Mesenchymal stem cell (in vitro differentiated cells and primary cell): Measurements from ENCODE around the gene SLC10A1.

ENCODE experiments used
- DNase-seq: peaks from one replicate; pipeline ENCODE4 v3.0.0-alpha.2; 2013
- H2AFZ ChIP-seq: one replicate; pipeline ENCODE4 v1.6.1; 2013; ENCODE audit warnings: low read depth, mild to moderate bottlenecking, control low read depth, inconsistent platforms, low read length, moderate library complexity
- H2AK5ac ChIP-seq: 2 replicates; pipeline ENCODE4 v1.6.1; 2013; ENCODE audit warnings: low read length, moderate library complexity, mild to moderate bottlenecking, inconsistent platforms; ENCODE audit not compliant: severe bottlenecking
- H2BK120ac ChIP-seq: one replicate; pipeline ENCODE4 v1.6.1; 2013; ENCODE audit warnings: low read depth, mild to moderate bottlenecking, inconsistent platforms, low read length, moderate library complexity
- H2BK12ac ChIP-seq, 2 experiments: one replicate each; pipeline ENCODE4 v1.6.1; 2013; ENCODE audit warnings: inconsistent platforms in 2 of 2, low read length in 2 of 2, mild to moderate bottlenecking in 2 of 2, moderate library complexity in 2 of 2, control low read depth in 1 of 2
- H2BK15ac ChIP-seq: one replicate; pipeline ENCODE4 v1.6.1; 2013; ENCODE audit warnings: mild to moderate bottlenecking, low read depth, inconsistent platforms; ENCODE audit not compliant: poor library complexity, severe bottlenecking
- H2BK5ac ChIP-seq: 2 replicates; pipeline ENCODE4 v1.6.1; 2013; ENCODE audit warnings: low read depth, mild to moderate bottlenecking, low read length, control low read depth, inconsistent platforms; ENCODE audit not compliant: poor library complexity, severe bottlenecking
- H3K14ac ChIP-seq, 2 experiments: one replicate each; pipeline ENCODE4 v1.6.1; 2013; ENCODE audit warnings: inconsistent platforms in 2 of 2, low read length in 2 of 2, control low read depth in 1 of 2, mild to moderate bottlenecking in 1 of 2, moderate library complexity in 1 of 2
- H3K18ac ChIP-seq, 2 experiments: one replicate each; pipeline ENCODE4 v1.6.1; 2013; ENCODE audit warnings: inconsistent platforms in 2 of 2, low read length in 2 of 2, control low read depth in 1 of 2, low read depth in 1 of 2, mild to moderate bottlenecking in 1 of 2
- H3K23ac ChIP-seq, 2 experiments: one replicate each; pipeline ENCODE4 v1.6.1; 2013; ENCODE audit warnings: inconsistent platforms in 2 of 2, low read length in 2 of 2, mild to moderate bottlenecking in 2 of 2, moderate library complexity in 2 of 2, control low read depth in 1 of 2
- H3K27ac ChIP-seq: 2 replicates; pipeline ENCODE4 v1.5.1; 2013; ENCODE audit warnings: mild to moderate bottlenecking, moderate library complexity, low read length, control low read depth, inconsistent platforms; ENCODE audit not compliant: poor library complexity, severe bottlenecking
- H3K27me3 ChIP-seq, 2 experiments: 2 replicates each; pipeline versions ENCODE4 v1.6.1 to v1.7.0; 2013; ENCODE audit warnings: low read length in 2 of 2, mild to moderate bottlenecking in 2 of 2, moderate library complexity in 2 of 2, control low read depth in 1 of 2, inconsistent platforms in 1 of 2; ENCODE audit not compliant: control insufficient read depth in 1 of 2, insufficient read depth in 1 of 2
- H3K36me3 ChIP-seq, 2 experiments: 2 replicates each; pipeline versions ENCODE4 v1.6.1 to v1.7.0; 2013; ENCODE audit warnings: low read length in 2 of 2, control low read depth in 1 of 2, inconsistent platforms in 1 of 2, low read depth in 1 of 2, mild to moderate bottlenecking in 1 of 2; ENCODE audit not compliant: insufficient read depth in 2 of 2, control insufficient read depth in 1 of 2
- H3K4ac ChIP-seq, 2 experiments: one replicate each; pipeline ENCODE4 v1.6.1; 2013; ENCODE audit warnings: inconsistent platforms in 2 of 2, low read length in 2 of 2, mild to moderate bottlenecking in 2 of 2, moderate library complexity in 2 of 2, control low read depth in 1 of 2, low read depth in 1 of 2
- H3K4me1 ChIP-seq: 2 replicates; pipeline ENCODE4 v1.6.1; 2013; ENCODE audit warnings: low read depth, low read length, control low read depth; ENCODE audit not compliant: control insufficient read depth, insufficient read depth
- H3K4me2 ChIP-seq: 2 replicates; pipeline ENCODE4 v1.6.1; 2013; ENCODE audit warnings: low read length, mild to moderate bottlenecking, inconsistent platforms; ENCODE audit not compliant: poor library complexity, severe bottlenecking
- H3K4me3 ChIP-seq, 2 experiments: 2 replicates each; pipeline versions ENCODE4 v1.5.1 to v1.7.0; 2013; ENCODE audit warnings: low read length in 2 of 2, mild to moderate bottlenecking in 2 of 2, control low read depth in 1 of 2, low read depth in 1 of 2; ENCODE audit not compliant: insufficient read depth in 1 of 2
- H3K79me1 ChIP-seq: replicated peaks from 2 replicates; pipeline ENCODE4 v1.6.1; 2013; ENCODE audit warnings: mild to moderate bottlenecking, control low read depth, low read length, inconsistent platforms; ENCODE audit not compliant: poor library complexity, severe bottlenecking
- H3K9ac ChIP-seq: 2 replicates; pipeline ENCODE4 v1.7.0; 2013; ENCODE audit warnings: mild to moderate bottlenecking, low read length, moderate library complexity
- H3K9me3 ChIP-seq: 2 replicates; pipeline ENCODE4 v1.7.0; 2013; ENCODE audit warnings: mild to moderate bottlenecking, low read length; ENCODE audit not compliant: control insufficient read depth
- H4K8ac ChIP-seq: one replicate; pipeline ENCODE4 v1.6.1; 2013; ENCODE audit warnings: inconsistent platforms, mild to moderate bottlenecking, low read length, moderate library complexity
- H4K91ac ChIP-seq: one replicate; pipeline ENCODE4 v1.6.1; 2013; ENCODE audit warnings: mild to moderate bottlenecking, low read length, inconsistent platforms
- WGBS: methylation state at CpG from one replicate; pipeline ENCODE4 v1.1.7; 2013; ENCODE audit warnings: mixed read lengths; 5-methylcytosine and 5-hydroxymethylcytosine counted together

SLC10A1 gene

GRCh38 chr14:69772082-69773017, 24.7 kb downstream of the SLC10A1 start:
- no peak overlapping the region for H3K4me3 ChIP-seq
- no peak overlapping the region for H3K23ac ChIP-seq
- no peak overlapping the region for H3K27ac ChIP-seq
- peaks cover 28% of the 10 kb centered on the region for H3K79me1 ChIP-seq
- WGBS: 96% methylated on average over 11 of the region's 11 CpGs
- H2AK5ac ChIP-seq: no peak overlapping the region
- H3K4ac ChIP-seq: no peak overlapping the region
- H3K27me3 ChIP-seq: no peaks in the 10 kb centered on the region
- H2AFZ ChIP-seq: no peak overlapping the region
- H2BK12ac ChIP-seq: no peak overlapping the region
- no peak for DNase-seq
- no peaks in the 10 kb centered on the region for H3K9me3 ChIP-seq
- H3K18ac ChIP-seq: no peak overlapping the region
- H2BK120ac ChIP-seq: no peak overlapping the region
- H4K8ac ChIP-seq: no peak overlapping the region
- H3K4me1 ChIP-seq: peaks cover 10% of the 10 kb centered on the region
- H4K91ac ChIP-seq: no peak overlapping the region
- no peak overlapping the region for H2BK5ac ChIP-seq
- peaks cover 36 to 96% of the 10 kb centered on the region in 2 experiments for H3K36me3 ChIP-seq
- H2BK15ac ChIP-seq: no peak overlapping the region
- H3K9ac ChIP-seq: peak overlapping the region; percentile 4
- H3K4me2 ChIP-seq: no peak overlapping the region
- no peak overlapping the region for H3K14ac ChIP-seq

GRCh38 chr14:69771136-69771535, 25.9 kb downstream of the SLC10A1 start:
- Histone ChIP-seq H3K36me3 (peaks cover 36 to 84% of the 10 kb centered on the region in 2 experiments), H2AFZ (no peak overlapping the region), H2BK15ac (no peak overlapping the region), H2BK5ac (no peak overlapping the region), H4K91ac (no peak overlapping the region), H4K8ac (no peak overlapping the region), H2BK120ac (no peak overlapping the region), H3K4me3 (no peak overlapping the region), H3K27ac (no peak overlapping the region), H3K4me1 (peaks cover 12% of the 10 kb centered on the region), H2AK5ac (no peak overlapping the region), H3K23ac (no peak overlapping the region), H3K4me2 (no peak overlapping the region), H3K27me3 (no peaks in the 10 kb centered on the region), H3K18ac (no peak overlapping the region), H3K9ac (peak overlapping the region; percentile 9), H3K14ac (no peak overlapping the region), H3K79me1 (peaks cover 24% of the 10 kb centered on the region), H3K9me3 (no peaks in the 10 kb centered on the region), H3K4ac (no peak overlapping the region), H2BK12ac (no peak overlapping the region)
- WGBS: 99% methylated on average over 16 of the region's 16 CpGs
- no peak for DNase-seq

DNA sequence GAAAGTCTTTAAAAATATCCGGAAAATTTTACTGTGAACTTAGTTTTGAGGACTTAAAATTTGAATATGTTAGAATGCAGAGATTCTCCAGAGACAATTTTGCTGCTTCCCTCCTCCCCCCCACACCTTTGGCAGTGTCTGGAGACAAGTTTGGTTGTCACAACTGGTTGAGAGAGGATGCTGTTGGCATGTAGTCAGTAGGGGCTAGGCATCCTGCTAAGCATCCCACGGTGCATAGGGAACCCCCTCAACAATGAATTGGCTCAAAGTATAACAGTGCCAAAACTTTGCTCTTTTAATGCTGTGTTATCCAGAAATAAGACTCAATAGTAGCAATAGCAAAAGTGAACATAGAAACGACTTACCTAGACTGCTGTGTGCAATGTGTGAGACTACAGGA, 26.5 kb downstream of the SLC10A1 start:
- H3K14ac ChIP-seq: no peak overlapping the region

DNA sequence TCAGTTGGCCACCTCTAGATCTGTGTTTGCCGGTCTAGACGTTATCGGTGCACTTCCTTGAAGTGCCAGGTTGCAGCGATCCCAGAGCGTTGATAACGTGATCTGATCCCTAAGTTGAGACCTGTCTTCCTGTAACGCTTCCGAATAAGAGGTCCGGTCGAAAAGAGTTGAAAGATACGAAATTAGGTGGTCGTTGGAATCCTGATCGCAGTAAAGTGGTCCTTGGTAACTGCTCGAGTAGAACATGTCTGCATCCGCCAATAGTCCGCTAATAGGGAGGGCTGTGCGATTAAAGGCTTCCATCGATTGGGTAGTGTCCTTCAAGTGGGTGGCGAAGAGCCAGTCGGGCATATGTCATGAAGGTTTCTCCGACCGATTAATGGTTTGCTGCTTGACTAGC, 27.4 kb downstream of the SLC10A1 start:
- H2AFZ ChIP-seq: no peak overlapping the region
- peak overlapping the region; percentile 38 for H3K9ac ChIP-seq
- no peaks in the 10 kb centered on the region for H3K27me3 ChIP-seq
- H3K23ac ChIP-seq: peak overlapping the region in 1 of 2 experiments; percentile 1
- H3K4me3 ChIP-seq: peak overlapping the region in 1 of 2 experiments; percentile 99
- H3K4me1 ChIP-seq: peaks cover 12% of the 10 kb centered on the region
- no peak overlapping the region for H2BK120ac ChIP-seq
- peaks cover 24% of the 10 kb centered on the region for H3K79me1 ChIP-seq
- H3K14ac ChIP-seq: no peak overlapping the region
- H3K18ac ChIP-seq: no peak overlapping the region
- DNase-seq: no peak
- H3K27ac ChIP-seq: no peak overlapping the region
- H3K4ac ChIP-seq: no peak overlapping the region
- no peak overlapping the region for H4K8ac ChIP-seq
- H3K4me2 ChIP-seq: no peak overlapping the region
- H2BK12ac ChIP-seq: no peak overlapping the region
- H3K9me3 ChIP-seq: no peaks in the 10 kb centered on the region
- H2BK5ac ChIP-seq: no peak overlapping the region
- WGBS: 96% methylated on average over 20 of the region's 22 CpGs
- H2AK5ac ChIP-seq: no peak overlapping the region
- peaks cover 31 to 69% of the 10 kb centered on the region in 2 experiments for H3K36me3 ChIP-seq
- no peak overlapping the region for H2BK15ac ChIP-seq
- H4K91ac ChIP-seq: no peak overlapping the region

More for the DNA sequence above, 26.5 kb downstream of the SLC10A1 start:
- H2BK15ac ChIP-seq: no peak overlapping the region
- H3K27ac ChIP-seq: no peak overlapping the region
- H2AK5ac ChIP-seq: no peak overlapping the region
- 96% methylated on average over 1 of the region's 3 CpGs for WGBS
- no peak for DNase-seq
- H2BK12ac ChIP-seq: no peak overlapping the region
- H3K9me3 ChIP-seq: no peaks in the 10 kb centered on the region
- H3K4me1 ChIP-seq: peaks cover 12% of the 10 kb centered on the region
- H3K9ac ChIP-seq: peak overlapping the region; percentile 38
- H3K4ac ChIP-seq: no peak overlapping the region
- peaks cover 24% of the 10 kb centered on the region for H3K79me1 ChIP-seq
- no peak overlapping the region for H2BK120ac ChIP-seq
- H2AFZ ChIP-seq: no peak overlapping the region
- H3K27me3 ChIP-seq: no peaks in the 10 kb centered on the region
- no peak overlapping the region for H3K4me3 ChIP-seq
- H3K23ac ChIP-seq: no peak overlapping the region
- no peak overlapping the region for H4K8ac ChIP-seq
- H4K91ac ChIP-seq: no peak overlapping the region
- no peak overlapping the region for H3K4me2 ChIP-seq
- peaks cover 33 to 78% of the 10 kb centered on the region in 2 experiments for H3K36me3 ChIP-seq
- H3K18ac ChIP-seq: no peak overlapping the region
- H2BK5ac ChIP-seq: no peak overlapping the region
